Left colon (tissue), 2 donors: ENCODE results near the gene ETF1. TPM values are rescaled to one million over a fixed set of nuclear protein-coding genes. Genes with fewer than 3 reads are reported as not detected.

Source experiments
- ATAC-seq: fragments of 200-7000 bp; cut with Tn5 transposase; one replicate; pipeline ENCODE4 v1.9.1; 2020; ENCODE audit warnings: mild to moderate bottlenecking, moderate library complexity
- DNase-seq, 2 donors: peaks; one replicate each; pipeline ENCODE4 v3.0.0-alpha.2; 2020
- intact Hi-C, 2 donors: fragments of 100-400 bp; cut with DNase I in 1 of 2; cut with micrococcal nuclease in 1 of 2; formaldehyde crosslinking; loops; one replicate each; pipeline versions ENCODE4 v1.11.2 to v1.14.0; 2022; cut with DNase I, micrococcal nuclease
- total RNA-seq, 2 donors: library from RNA; stranded (reverse); fragmentation: NEBNext Ultra II Directional; extraction: Animal tissue kit (Norgen Biotek cat#: 25700); gene quantifications; one replicate each; pipeline ENCODE4 v1.2.1, GENCODE V29; 2021
- donor health status: DM: no; HTN: no; CAD: no.
- donor health status: DM: yes; HTN: yes; CAD: no.

The ETF1 gene
- total RNA-seq, 2 donors from 2014 or later, result 73.5 to 83.3 TPM

GRCh38 chr5:138457531-138458275, 85.3 kb downstream of the ETF1 start:
- DNase-seq, result no peak
- ATAC-seq, result no peak
- intact Hi-C loops, result no loop called here

Other genes starting within 250 kb of the ETF1 start
- 1 to 10 TPM; 1.3 to 2.4 TPM for gene CDC25C, start 211.4 kb downstream of the ETF1 start, total RNA-seq
- gene FAM53C, start 205.0 kb downstream of the ETF1 start, total RNA-seq, result 10 to 100 TPM in 1 of 2 donors, 1 to 10 TPM in 1; 9.2 to 15.4 TPM
- 10 to 100 TPM; 62.4 to 63.2 TPM for gene KDM3B, start 190.6 kb downstream of the ETF1 start, total RNA-seq
- 1 to 10 TPM in 1 of 2 donors, under 1 TPM in 1; 0.55 to 3.1 TPM for gene REEP2, start 104.2 kb downstream of the ETF1 start, total RNA-seq
- 100 to 1,000 TPM in 1 of 2 donors, 10 to 100 TPM in 1; 29.8 to 102 TPM for gene EGR1, start 77.8 kb downstream of the ETF1 start, total RNA-seq
- gene HSPA9, start 32.2 kb upstream of the ETF1 start, total RNA-seq, result 100 to 1,000 TPM; 175 to 206 TPM
- gene CTNNA1, start 210.2 kb upstream of the ETF1 start, total RNA-seq, result 100 to 1,000 TPM; 440 to 447 TPM